GM19452 (cell line): ENCODE measurements around the gene CFAP61.
A peak's percentile ranks its signal among the peaks of the same experiment; 100 is the strongest.
"Not testable (repeated sequence)": the region's sequence is repeated elsewhere in the genome, so short reads cannot be mapped to it uniquely, and the experiment has no call there.

Experiments used
- ATAC-seq: cut with Tn5 transposase; IDR thresholded peaks from one replicate; pipeline ENCODE4 v1.9.1; 2021; ENCODE audit not compliant: unreplicated experiment

Gene CFAP61

GRCh38 chr20:20229595-20229994, 177.3 kb downstream of the CFAP61 start:
- ATAC-seq = no peak

DNA sequence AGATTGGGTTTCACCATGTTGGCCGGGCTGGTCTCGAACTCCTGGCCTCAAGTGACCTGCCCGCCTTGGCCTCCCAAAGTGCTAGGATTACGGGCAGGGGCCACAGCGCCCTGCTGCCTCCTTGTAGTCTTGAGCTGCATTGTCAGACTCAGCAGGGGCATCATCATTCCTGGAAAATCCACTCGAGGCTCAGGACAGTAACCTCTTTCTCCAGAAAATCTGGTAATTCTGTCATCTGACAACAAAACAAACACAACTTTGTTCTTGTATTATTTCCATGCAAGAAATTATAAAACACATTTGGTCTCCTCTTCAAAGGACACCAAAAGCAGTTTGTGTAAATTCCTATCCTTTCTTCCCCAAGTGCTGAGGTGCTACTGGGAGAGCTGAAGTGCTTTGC, 178.4 kb downstream of the CFAP61 start:
- ATAC-seq = no peak

GRCh38 chr20:20231528-20232298, 179.4 kb downstream of the CFAP61 start:
- no peak for ATAC-seq

- peak; percentile 47 for ATAC-seq
Measured at GRCh38 chr20:20233041-20233514, 180.7 kb downstream of the CFAP61 start.

GRCh38 chr20:20235681-20236080, 183.3 kb downstream of the CFAP61 start:
- ATAC-seq = no peak

- ATAC-seq = no peak
Measured at GRCh38 chr20:20237093-20237959, 185.0 kb downstream of the CFAP61 start.

DNA sequence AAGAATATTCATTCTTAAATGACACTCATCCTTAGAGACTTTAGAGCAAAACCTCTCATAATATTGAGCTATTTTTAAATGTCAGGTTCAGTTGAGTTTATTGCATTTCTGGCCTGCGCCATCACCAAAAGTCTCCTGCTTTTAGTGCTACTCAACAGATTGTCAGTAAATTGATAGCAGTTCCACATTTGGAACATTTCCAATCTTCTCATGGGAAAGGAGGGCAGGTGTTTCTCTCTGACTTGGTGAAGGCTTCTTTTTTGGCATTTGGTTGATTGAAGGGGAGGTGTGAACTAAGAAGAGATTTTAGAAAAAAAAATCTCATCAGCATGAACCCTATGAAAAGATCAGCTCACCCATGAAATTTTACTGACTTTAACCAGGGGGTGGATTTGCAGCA, 189.6 kb downstream of the CFAP61 start:
- ATAC-seq = no peak

- not testable (repeated sequence) for ATAC-seq
Measured at GRCh38 chr20:20244384-20244783, 192.1 kb downstream of the CFAP61 start.

GRCh38 chr20:20246996-20247633, 194.8 kb downstream of the CFAP61 start:
- ATAC-seq = no peak

- ATAC-seq = no peak
Measured at GRCh38 chr20:20248620-20249200, 196.4 kb downstream of the CFAP61 start.

DNA sequence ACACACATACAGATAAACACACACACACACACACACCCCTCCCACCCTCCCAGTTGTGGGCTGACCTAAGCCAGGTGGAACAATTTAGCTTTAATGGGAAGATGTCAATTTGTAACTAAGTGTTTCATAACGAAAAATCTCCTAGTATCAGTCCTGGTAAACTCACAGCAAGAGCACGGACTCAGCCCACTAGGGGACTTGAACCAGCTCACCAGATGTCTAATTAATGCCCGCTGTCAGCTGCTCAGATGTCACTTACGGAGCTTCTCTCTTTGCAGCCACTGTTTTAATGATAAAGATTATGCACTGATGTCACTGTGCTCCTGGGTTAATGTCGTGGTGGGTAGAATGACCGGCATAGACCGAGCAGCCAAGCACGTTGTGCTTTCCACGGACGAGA, 199.0 kb downstream of the CFAP61 start:
- no peak for ATAC-seq

GRCh38 chr20:20251836-20252235, 199.5 kb downstream of the CFAP61 start:
- no peak for ATAC-seq

GRCh38 chr20:20253039-20253743, 200.9 kb downstream of the CFAP61 start:
- ATAC-seq = no peak

DNA sequence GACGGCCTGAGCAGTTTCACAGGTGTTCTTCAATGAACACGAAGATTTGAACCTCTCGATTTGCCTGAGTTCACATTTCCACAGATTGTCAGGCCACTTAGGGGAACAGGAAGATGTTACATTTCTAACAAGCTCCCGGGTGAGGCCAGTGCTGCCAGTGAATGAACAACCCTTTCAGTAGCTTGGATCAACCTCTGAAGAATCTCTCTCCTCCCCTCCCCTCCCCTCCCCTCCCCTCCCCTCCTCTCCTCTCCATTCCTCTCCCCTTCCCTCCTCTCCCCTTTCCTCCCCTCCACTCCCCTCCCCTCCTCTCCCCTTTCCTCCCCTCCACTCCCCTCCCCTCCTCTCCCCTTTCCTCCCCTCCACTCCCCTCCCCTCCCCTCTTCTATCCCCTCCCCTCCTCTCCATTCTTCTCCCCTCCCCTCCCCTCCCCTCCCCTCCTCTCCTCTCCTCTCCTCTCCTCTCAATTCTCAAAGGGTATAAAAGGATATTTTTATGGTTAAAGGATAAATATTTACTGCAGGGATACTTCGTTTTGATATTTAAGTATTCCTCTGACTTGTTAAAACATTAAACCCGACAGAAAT, 201.5 kb downstream of the CFAP61 start:
- no peak for ATAC-seq

DNA sequence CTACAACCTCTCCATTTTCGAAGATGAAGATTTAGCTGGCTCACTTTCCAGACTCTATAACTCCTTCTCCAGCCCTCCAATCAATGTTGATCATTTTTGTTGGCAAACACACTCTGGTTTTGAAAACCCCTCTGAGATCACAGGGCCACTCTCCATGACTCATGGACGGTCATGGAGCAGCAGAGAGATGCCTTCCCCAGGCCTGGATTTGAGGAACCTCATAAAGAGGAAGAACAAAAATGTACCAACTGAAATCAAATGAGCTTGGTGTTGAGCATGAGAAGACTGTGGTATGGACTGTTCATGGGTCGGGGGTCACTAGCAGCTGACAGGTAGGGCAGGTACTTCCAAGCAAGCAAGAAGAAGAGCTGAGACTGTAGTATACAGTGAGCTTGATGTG, 202.8 kb downstream of the CFAP61 start:
- no peak for ATAC-seq

DNA sequence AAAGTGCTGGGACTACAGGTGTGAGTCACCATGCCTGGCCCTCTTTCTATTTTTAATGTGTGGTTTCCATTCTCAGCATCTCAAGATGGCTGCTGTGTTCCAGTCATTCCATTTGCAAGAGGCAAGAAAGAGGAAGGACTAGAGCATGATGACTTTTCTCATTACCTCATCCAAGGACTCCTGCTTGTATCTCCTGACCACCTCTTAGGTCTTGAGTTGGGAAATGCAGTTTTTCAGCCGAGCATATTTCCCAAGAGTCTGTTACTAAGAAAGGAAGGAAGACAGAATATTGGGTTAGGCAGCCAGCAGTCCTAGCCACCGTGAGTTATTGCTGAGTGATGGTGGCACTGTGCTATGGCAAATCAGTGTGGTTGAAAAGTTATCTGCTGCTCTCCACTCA, 207.2 kb downstream of the CFAP61 start:
- ATAC-seq = no peak

DNA sequence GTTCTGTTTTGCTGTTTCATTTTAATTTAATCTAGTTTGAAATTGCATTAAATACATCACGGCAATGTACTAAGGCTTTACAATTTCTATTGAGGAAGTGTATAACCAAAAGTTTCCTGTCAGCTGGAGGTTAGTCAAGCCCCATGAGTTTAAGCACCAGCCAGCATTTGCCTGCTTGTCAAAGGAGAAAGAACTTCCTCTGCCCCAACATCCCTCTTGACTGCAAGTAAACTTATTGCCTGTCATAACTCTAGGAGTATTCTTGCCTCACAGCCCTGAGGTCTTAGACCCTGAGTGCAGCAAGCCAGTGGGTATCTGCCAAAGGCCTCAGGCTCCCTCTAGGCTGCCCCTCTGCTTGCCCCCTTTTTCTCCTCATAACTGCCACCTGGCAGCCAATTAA, 208.8 kb downstream of the CFAP61 start:
- ATAC-seq = no peak

DNA sequence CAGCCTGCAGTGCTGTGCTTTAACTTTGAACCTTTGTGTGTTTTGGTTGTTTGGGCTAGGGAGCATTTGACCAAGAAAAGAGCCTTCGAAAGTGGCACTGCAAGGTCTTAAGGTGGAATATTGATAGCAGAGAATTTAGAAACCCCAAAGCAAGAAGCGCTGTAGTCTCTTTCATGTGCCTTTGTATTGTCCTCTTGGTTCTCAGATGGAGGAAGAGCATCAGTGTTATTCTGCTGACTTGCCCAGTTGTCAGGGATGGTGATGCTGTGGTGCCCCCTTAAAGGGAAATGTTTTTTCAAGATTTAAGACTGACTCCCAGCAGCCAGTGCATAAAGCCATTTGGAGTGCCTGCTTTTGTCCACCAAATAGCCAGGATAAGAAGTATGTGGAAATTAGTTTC, 212.9 kb downstream of the CFAP61 start:
- ATAC-seq = no peak

GRCh38 chr20:20266552-20266951, 214.2 kb downstream of the CFAP61 start:
- no peak for ATAC-seq

DNA sequence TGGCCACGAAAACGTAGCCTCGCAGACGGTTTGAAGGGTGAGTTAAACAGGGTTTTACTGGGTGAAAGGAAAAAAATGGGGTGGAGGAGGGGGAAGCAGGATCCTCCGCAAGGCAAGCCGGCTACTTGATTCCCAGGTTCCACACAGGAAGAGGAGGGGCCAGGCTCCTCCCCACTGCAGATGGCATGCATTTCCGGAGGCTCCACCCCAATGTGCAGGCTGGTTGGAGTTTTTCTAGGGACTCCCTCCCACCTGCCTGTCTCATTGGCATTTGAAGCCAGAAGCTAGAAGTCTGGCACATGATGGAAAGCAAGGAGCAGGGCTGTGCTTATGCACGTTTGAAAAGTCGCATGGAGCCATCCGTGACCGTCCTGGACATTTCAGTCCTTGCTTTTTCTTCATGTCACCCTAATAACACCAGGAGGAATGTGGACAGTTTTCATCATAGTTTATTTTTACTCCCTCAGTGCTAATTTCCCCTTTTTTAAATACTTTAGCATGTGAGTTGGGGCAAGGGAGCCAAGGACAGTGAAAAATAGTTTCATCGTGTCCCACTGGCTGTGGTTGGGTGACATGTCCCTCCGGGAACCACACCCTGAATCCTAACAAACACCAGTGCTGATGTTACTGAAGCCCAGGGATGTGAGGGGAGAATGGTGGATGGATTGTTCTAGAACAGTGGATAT, 215.5 kb downstream of the CFAP61 start:
- ATAC-seq = no peak
